Nephron (organoid): Measurements from ENCODE around the gene TNFSF10.
A peak's percentile ranks its signal among the peaks of the same experiment; 100 is the strongest.

Experiments used
- H3K27ac Mint-ChIP-seq, 3 experiments: 2 replicates each; pipeline ENCODE4 v1.8.0; 2020; ENCODE audit warnings: mixed read lengths in 3 of 3, mild to moderate bottlenecking in 2 of 3, moderate library complexity in 1 of 3
- H3K27me3 Mint-ChIP-seq: 2 replicates; pipeline ENCODE4 v1.8.0; 2021; ENCODE audit warnings: low read depth, mild to moderate bottlenecking, moderate library complexity, mixed read lengths
- H3K36me3 Mint-ChIP-seq: 2 replicates; pipeline ENCODE4 v1.8.0; 2020; ENCODE audit warnings: low read depth, mixed read lengths
- H3K4me1 Mint-ChIP-seq: 2 replicates; pipeline ENCODE4 v1.8.0; 2020; ENCODE audit warnings: mixed read lengths
- H3K4me3 Mint-ChIP-seq, 3 experiments: 2 replicates each; pipeline ENCODE4 v1.8.0; 2020; ENCODE audit warnings: mild to moderate bottlenecking in 3 of 3, mixed read lengths in 3 of 3, moderate library complexity in 2 of 3
- H3K9me3 Mint-ChIP-seq: 2 replicates; pipeline ENCODE4 v1.8.0; 2020; ENCODE audit warnings: mixed read lengths
- CTCF ChIP-seq, 3 experiments: fragments of 200-600 bp; sonication (generic); IDR thresholded peaks; one replicate each; pipeline ENCODE4 v1.5.0; 2021; ENCODE audit warnings: antibody characterized with exemption in 3 of 3; ENCODE audit not compliant: unreplicated experiment in 3 of 3

The TNFSF10 gene

DNA sequence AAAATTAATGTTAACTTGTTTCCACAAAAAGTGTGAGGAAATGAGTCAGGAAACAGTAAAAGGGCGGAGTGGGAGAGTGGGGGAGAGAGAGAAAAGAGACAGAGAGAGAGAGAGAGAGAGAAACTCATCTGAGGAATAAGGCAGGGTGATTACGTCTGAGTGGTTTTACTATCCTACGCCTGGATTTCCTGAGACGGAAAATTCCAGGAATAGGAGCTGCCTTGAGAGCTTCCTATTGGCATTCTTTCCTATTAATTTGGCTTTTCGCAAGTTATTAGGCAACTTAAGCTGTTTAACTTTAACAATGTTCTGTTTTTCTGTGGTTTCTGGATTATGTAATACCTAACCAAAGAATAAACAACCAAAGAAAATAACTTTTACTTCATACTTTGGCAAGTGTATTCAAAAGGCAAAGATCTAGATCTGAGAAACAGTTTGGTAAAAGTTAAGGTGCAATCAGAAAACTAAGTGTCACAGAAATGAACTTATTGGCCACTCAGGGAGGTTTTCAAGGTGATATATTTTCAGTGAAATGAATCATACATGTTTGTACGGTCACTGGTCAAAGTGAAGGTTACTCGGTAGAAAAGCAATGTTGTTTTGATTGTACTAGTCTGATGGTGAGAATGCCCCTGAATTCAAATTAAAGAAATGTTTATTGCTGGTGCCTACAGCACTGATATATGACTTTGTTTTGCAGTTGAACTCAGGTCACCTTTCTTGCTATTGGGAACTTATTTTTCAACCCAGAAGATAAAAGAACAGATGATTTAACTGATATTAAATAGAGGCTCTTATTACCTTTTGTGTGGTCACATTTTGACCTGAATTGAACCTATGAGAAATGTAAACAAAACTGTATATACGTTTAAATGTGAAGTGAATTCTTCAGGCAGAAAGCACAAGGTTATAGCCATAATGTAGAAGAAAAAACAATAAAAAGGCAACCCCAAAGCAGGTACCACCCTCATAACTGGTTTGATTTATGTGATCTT is 39.9 kb upstream of the TNFSF10 start:
- peaks cover 20% of the 10 kb centered on the region for H3K4me1 Mint-ChIP-seq
- peak overlapping the region in 1 of 3 experiments; percentile 36 for H3K4me3 Mint-ChIP-seq
- peaks cover 8% of the 10 kb centered on the region for H3K9me3 Mint-ChIP-seq
- H3K27me3 Mint-ChIP-seq, result no peaks in the 10 kb centered on the region
- no peaks in the 10 kb centered on the region for H3K36me3 Mint-ChIP-seq
- H3K27ac Mint-ChIP-seq, result peak overlapping the region; percentile 74 to 92 (median 89)
- no peak for TF ChIP-seq CTCF (IDR thresholded peaks at IDR 0.05; ENCODE audit: unreplicated experiment in 3 of 3)

DNA sequence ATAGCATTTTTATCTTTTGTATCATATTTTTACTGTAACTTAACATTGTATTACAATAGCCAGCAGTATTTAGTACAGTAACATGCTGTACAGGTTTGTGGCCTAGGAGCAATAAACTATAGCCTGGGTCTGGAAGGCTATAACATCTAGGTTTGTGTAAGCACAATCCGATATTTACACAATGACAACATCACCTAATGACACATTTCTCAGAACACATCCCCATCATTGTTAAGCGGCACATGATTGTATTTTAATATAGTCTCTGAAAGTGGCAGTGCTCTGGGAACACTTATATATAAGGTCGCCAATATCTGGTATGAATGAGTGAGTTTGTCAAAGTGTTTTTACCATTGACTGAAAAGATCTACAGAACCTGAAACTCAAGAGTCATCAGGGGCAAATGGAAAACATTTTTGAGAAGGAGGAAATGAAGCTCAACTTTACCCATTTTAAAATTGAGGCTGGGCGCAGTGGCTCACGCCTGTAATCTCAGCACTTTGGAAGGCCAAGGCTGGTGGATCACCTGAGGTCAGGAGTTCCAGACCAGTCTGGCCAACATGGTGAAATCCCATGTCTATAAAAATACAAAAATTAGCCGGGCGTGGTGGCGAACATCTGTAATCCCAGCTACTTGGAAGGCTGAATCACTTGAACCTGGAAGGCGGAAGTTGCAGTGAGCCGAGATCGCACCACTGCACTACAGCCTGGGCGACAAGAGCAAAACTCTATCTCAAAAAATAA is 38.8 kb upstream of the TNFSF10 start:
- Mint-ChIP-seq H3K4me1 (peaks cover 24% of the 10 kb centered on the region), H3K36me3 (no peaks in the 10 kb centered on the region), H3K27me3 (no peaks in the 10 kb centered on the region), H3K27ac (peak overlapping the region; percentile 15 to 92 (median 74)), H3K4me3 (no peak overlapping the region), H3K9me3 (peaks cover 5% of the 10 kb centered on the region)
- TF ChIP-seq CTCF (IDR thresholded peaks at IDR 0.05; ENCODE audit: unreplicated experiment in 3 of 3), result no peak

DNA sequence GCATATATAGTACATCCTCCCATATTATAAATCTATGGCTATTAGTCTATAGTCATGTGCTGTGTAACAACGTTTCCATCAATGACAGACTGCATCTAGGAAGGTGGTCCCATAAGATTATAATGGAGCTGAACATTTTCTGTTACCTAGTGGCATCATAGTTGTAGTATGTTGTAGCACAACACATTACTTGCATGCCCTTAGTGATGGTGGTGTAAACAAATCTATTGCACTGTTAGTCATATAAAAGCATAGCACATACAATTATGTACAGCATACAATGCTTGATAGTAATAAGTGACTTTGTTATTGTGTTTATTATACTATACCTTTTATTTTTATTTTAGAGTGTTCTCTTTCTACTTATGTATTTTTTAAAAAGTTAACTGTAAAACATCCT is 37.4 kb upstream of the TNFSF10 start:
- no peak for TF ChIP-seq CTCF (IDR thresholded peaks at IDR 0.05; ENCODE audit: unreplicated experiment in 3 of 3)
- H3K9me3 Mint-ChIP-seq, result no peaks in the 10 kb centered on the region
- H3K4me3 Mint-ChIP-seq, result no peak overlapping the region
- H3K36me3 Mint-ChIP-seq, result no peaks in the 10 kb centered on the region
- H3K4me1 Mint-ChIP-seq, result peaks cover 29% of the 10 kb centered on the region
- no peaks in the 10 kb centered on the region for H3K27me3 Mint-ChIP-seq
- no peak overlapping the region for H3K27ac Mint-ChIP-seq

DNA sequence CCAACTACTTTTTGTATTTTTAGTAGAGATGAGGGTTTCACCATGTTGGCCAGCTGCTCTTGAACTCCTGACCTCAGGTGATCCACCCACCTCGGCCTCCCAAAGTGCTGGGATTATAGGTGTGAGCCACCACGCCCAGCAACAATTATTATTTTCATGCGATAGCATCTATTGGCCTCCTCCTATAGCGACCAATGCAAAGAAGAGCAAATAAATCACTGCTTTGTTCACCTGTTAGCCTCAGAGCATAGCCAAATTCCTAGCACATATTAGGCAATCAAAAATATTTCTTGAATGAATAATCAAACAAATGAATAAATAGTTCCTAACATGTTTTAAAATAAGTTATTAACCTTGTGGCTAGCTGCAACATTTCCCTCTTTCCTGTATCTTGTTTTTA is 36.8 kb upstream of the TNFSF10 start:
- Mint-ChIP-seq H3K36me3 (no peaks in the 10 kb centered on the region), H3K27ac (no peak overlapping the region), H3K4me1 (peaks cover 31% of the 10 kb centered on the region), H3K9me3 (no peaks in the 10 kb centered on the region), H3K4me3 (no peak overlapping the region), H3K27me3 (no peaks in the 10 kb centered on the region)
- TF ChIP-seq CTCF (IDR thresholded peaks at IDR 0.05; ENCODE audit: unreplicated experiment in 3 of 3), result no peak

- Mint-ChIP-seq H3K36me3 (no peaks in the 10 kb centered on the region), H3K27me3 (no peaks in the 10 kb centered on the region), H3K9me3 (no peaks in the 10 kb centered on the region), H3K4me1 (peaks cover 30% of the 10 kb centered on the region), H3K4me3 (no peak overlapping the region), H3K27ac (peak overlapping the region in 1 of 3 experiments; percentile 2)
- TF ChIP-seq CTCF (IDR thresholded peaks at IDR 0.05; ENCODE audit: unreplicated experiment in 3 of 3), result no peak
Measured at GRCh38 chr3:172559020-172559419, 35.8 kb upstream of the TNFSF10 start.
